WERI-Rb-1 (cell line): ENCODE results near the gene MT1B.

ENCODE experiments used
- DNase-seq: peaks from one replicate; pipeline ENCODE4 v3.0.0-alpha.2; 2020
- H3K27ac ChIP-seq: fragments of 250-450 bp; sonication (Bioruptor Pico); 2 replicates; pipeline ENCODE4 v1.5.1; 2020; ENCODE audit warnings: mild to moderate bottlenecking, moderate library complexity
- H3K27me3 ChIP-seq: fragments of 250-450 bp; sonication (Bioruptor Pico); 2 replicates; pipeline ENCODE4 v1.5.1; 2021; ENCODE audit warnings: mild to moderate bottlenecking, low read depth, moderate library complexity; ENCODE audit not compliant: insufficient read depth, severe bottlenecking
- H3K36me3 ChIP-seq: fragments of 250-450 bp; sonication (Bioruptor Pico); 2 replicates; pipeline ENCODE4 v1.5.1; 2020; ENCODE audit warnings: mild to moderate bottlenecking, moderate library complexity
- H3K4me3 ChIP-seq: 2 replicates; pipeline ENCODE4 v1.5.1; 2011; ENCODE audit warnings: low read depth, mild to moderate bottlenecking, control low read depth, low read length
- H3K9me3 ChIP-seq: fragments of 250-450 bp; sonication (Bioruptor Pico); 2 replicates; pipeline ENCODE4 v1.5.1; 2021; ENCODE audit warnings: mild to moderate bottlenecking, moderate library complexity; ENCODE audit not compliant: severe bottlenecking
- CTCF ChIP-seq: IDR thresholded peaks from 2 replicates; pipeline ENCODE4 v1.5.1; 2011; ENCODE audit warnings: low read depth, mild to moderate bottlenecking, control low read depth, inconsistent platforms, low read length

The MT1B gene

GRCh38 chr16:56679818-56680217, 28.1 kb downstream of the MT1B start:
- no peak for TF ChIP-seq CTCF
- no peaks in the 10 kb centered on the region for H3K9me3 ChIP-seq
- no peak for DNase-seq
- H3K27me3 ChIP-seq = no peaks in the 10 kb centered on the region
- H3K36me3 ChIP-seq = no peaks in the 10 kb centered on the region
- H3K27ac ChIP-seq = peak overlapping the region; percentile 72
- no peak overlapping the region for H3K4me3 ChIP-seq

GRCh38 chr16:56681939-56682702, 30.4 kb downstream of the MT1B start, which contains the start of gene MT1X:
TSS of gene MT1X (plus strand) at chr16:56682470. CDS start at chr16:56682541, 71 bp downstream.
- Histone ChIP-seq H3K27me3 (no peaks in the 10 kb centered on the region), H3K4me3 (peak within 1 kb of the TSS; percentile 78), H3K36me3 (no peaks in the 10 kb centered on the region), H3K9me3 (no peaks in the 10 kb centered on the region), H3K27ac (peak within 1 kb of the TSS; percentile 86)
- DNase-seq = peak; percentile 88
- no peak for TF ChIP-seq CTCF

GRCh38 chr16:56682703-56683397, 31.2 kb downstream of the MT1B start:
- Histone ChIP-seq H3K27ac (peak overlapping the region; percentile 86), H3K27me3 (no peaks in the 10 kb centered on the region)
- no peak for TF ChIP-seq CTCF

GRCh38 chr16:56683424-56684172, 31.9 kb downstream of the MT1B start:
- H3K4me3 ChIP-seq = peak overlapping the region; percentile 78
- H3K27ac ChIP-seq = no peak overlapping the region

More at GRCh38 chr16:56682703-56683397, 31.2 kb downstream of the MT1B start:
- DNase-seq = no peak
- Histone ChIP-seq H3K36me3 (no peaks in the 10 kb centered on the region), H3K4me3 (peak overlapping the region; percentile 78), H3K9me3 (no peaks in the 10 kb centered on the region)

More at GRCh38 chr16:56683424-56684172, 31.9 kb downstream of the MT1B start:
- no peak for TF ChIP-seq CTCF
- Histone ChIP-seq H3K27me3 (no peaks in the 10 kb centered on the region), H3K9me3 (no peaks in the 10 kb centered on the region), H3K36me3 (no peaks in the 10 kb centered on the region)
- DNase-seq = no peak
